CD14-positive monocyte (primary cell): ENCODE data around the gene ULK3. TPM values are rescaled to one million over a fixed set of nuclear protein-coding genes. Genes with fewer than 3 reads are reported as not detected.

Experiments used
- DNase-seq, 3 donors: peaks; one replicate each; pipeline ENCODE4 v3.0.0-alpha.2; 2011 to 2022
- H2AFZ ChIP-seq: 2 replicates; pipeline ENCODE4 v1.6.0; 2012; ENCODE audit warnings: mild to moderate bottlenecking, low read depth, low read length, inconsistent platforms; ENCODE audit not compliant: insufficient read depth, poor library complexity, severe bottlenecking
- H3K27ac ChIP-seq, 2 donors: 1 replicate in 1 of 2; 2 replicates in 1 of 2; pipeline ENCODE4 v1.5.1; 2012 to 2013; ENCODE audit warnings: low read length in 2 of 2, control low read depth in 1 of 2, inconsistent platforms in 1 of 2, low read depth in 1 of 2, mild to moderate bottlenecking in 1 of 2
- H3K27me3 ChIP-seq, 2 donors: one replicate each; pipeline versions ENCODE4 v1.6.0 to v1.6.1; 2011 to 2013; ENCODE audit warnings: low read length in 2 of 2; ENCODE audit not compliant: control insufficient read depth in 2 of 2, insufficient read depth in 2 of 2
- H3K36me3 ChIP-seq, 2 donors: replicated peaks in 1 of 2; 1 replicate in 1 of 2; 2 replicates in 1 of 2; pipeline versions ENCODE4 v1.5.1 to v1.6.1; 2012 to 2013; ENCODE audit warnings: low read length in 2 of 2, control low read depth in 1 of 2, inconsistent platforms in 1 of 2, mild to moderate bottlenecking in 1 of 2; ENCODE audit not compliant: insufficient read depth in 2 of 2, control insufficient read depth in 1 of 2
- H3K4me1 ChIP-seq, 2 donors: 1 replicate in 1 of 2; 2 replicates in 1 of 2; pipeline versions ENCODE4 v1.5.1 to v1.6.1; 2012 to 2013; ENCODE audit warnings: low read length in 2 of 2, control low read depth in 1 of 2, inconsistent platforms in 1 of 2, mild to moderate bottlenecking in 1 of 2, moderate library complexity in 1 of 2; ENCODE audit not compliant: insufficient read depth in 2 of 2, control insufficient read depth in 1 of 2
- H3K4me2 ChIP-seq: replicated peaks from 2 replicates; pipeline ENCODE3; 2012; ENCODE audit warnings: low read length, moderate library complexity, mild to moderate bottlenecking; ENCODE audit not compliant: poor library complexity, severe bottlenecking; ENCODE audit errors: extremely low read depth
- H3K4me3 ChIP-seq, 3 experiments: fragments of 200-600 bp in 1 of 3; sonication (generic) in 1 of 3; replicated peaks in 1 of 3; 1 replicate in 2 of 3; 2 replicates in 1 of 3; pipeline ENCODE4 v1.5.1; 2011 to 2013; ENCODE audit warnings: low read length in 3 of 3, mild to moderate bottlenecking in 3 of 3, control low read depth in 2 of 3, low read depth in 2 of 3, inconsistent platforms in 1 of 3, moderate library complexity in 1 of 3
- H3K79me2 ChIP-seq: 2 replicates; pipeline ENCODE4 v1.6.0; 2012; ENCODE audit warnings: mild to moderate bottlenecking, control low read depth, inconsistent platforms, low read length, moderate library complexity; ENCODE audit not compliant: insufficient read depth
- H3K9ac ChIP-seq: 2 replicates; pipeline ENCODE4 v1.6.0; 2017; ENCODE audit warnings: low read length, mild to moderate bottlenecking; ENCODE audit not compliant: insufficient read depth, poor library complexity, severe bottlenecking
- H3K9me3 ChIP-seq, 2 donors: replicated peaks in 1 of 2; 1 replicate in 1 of 2; 2 replicates in 1 of 2; pipeline versions ENCODE4 v1.5.1 to v1.6.1; 2012 to 2013; ENCODE audit warnings: low read length in 2 of 2, control low read depth in 1 of 2; ENCODE audit not compliant: control insufficient read depth in 1 of 2, insufficient read depth in 1 of 2
- H4K20me1 ChIP-seq: 2 replicates; pipeline ENCODE4 v1.6.0; 2012; ENCODE audit warnings: mild to moderate bottlenecking, low read length, control low read depth, moderate library complexity; ENCODE audit not compliant: insufficient read depth
- H3K27ac Mint-ChIP-seq, 7 donors: one replicate each; pipeline ENCODE4 v1.8.0; 2020; ENCODE audit warnings: mild to moderate bottlenecking in 7 of 7, mixed read lengths in 7 of 7, moderate library complexity in 6 of 7, inconsistent platforms in 2 of 7
- H3K27me3 Mint-ChIP-seq, 3 donors: one replicate each; pipeline ENCODE4 v1.8.0; 2021 to 2022; ENCODE audit warnings: low read depth in 3 of 3, mild to moderate bottlenecking in 3 of 3, mixed read lengths in 3 of 3, moderate library complexity in 3 of 3, inconsistent platforms in 1 of 3
- H3K36me3 Mint-ChIP-seq, 2 donors: one replicate each; pipeline ENCODE4 v1.8.0; 2020; ENCODE audit warnings: mixed read lengths in 2 of 2, inconsistent platforms in 1 of 2, mild to moderate bottlenecking in 1 of 2
- H3K4me1 Mint-ChIP-seq: one replicate; pipeline ENCODE4 v1.8.0; 2020; ENCODE audit warnings: mild to moderate bottlenecking, mixed read lengths
- H3K4me3 Mint-ChIP-seq, 2 donors: one replicate each; pipeline ENCODE4 v1.8.0; 2020; ENCODE audit warnings: mild to moderate bottlenecking in 2 of 2, mixed read lengths in 2 of 2, moderate library complexity in 1 of 2
- H3K9me3 Mint-ChIP-seq, 7 donors: one replicate each; pipeline ENCODE4 v1.8.0; 2020 to 2022; ENCODE audit warnings: mixed read lengths in 7 of 7, mild to moderate bottlenecking in 6 of 7, moderate library complexity in 6 of 7, inconsistent platforms in 2 of 7
- CTCF ChIP-seq: fragments of 200-600 bp; IDR thresholded peaks from one replicate; pipeline ENCODE4 v1.8.0; 2022; ENCODE audit warnings: antibody characterized with exemption, mild to moderate bottlenecking
- WGBS: methylation state at CpG from one replicate; pipeline ENCODE4 v1.1.5; 2013; ENCODE audit warnings: missing lambda C conversion rate; ENCODE audit not compliant: insufficient coverage; 5-methylcytosine and 5-hydroxymethylcytosine counted together
- intact Hi-C, 2 donors: fragments of 100-400 bp; cut with micrococcal nuclease; formaldehyde crosslinking; loops; one replicate each; pipeline versions ENCODE4 v1.15.0 to v1.15.1; 2023
- polyA plus RNA-seq, 3 donors: library from polyadenylated mRNA; depleted of rRNA in 1 of 3; unstranded in 2 of 3; stranded (reverse) in 1 of 3; fragments of 300-500 nt in 2 of 3; fragments of >200 nt in 1 of 3; fragmentation: Illumina TruSeq in 2 of 3; gene quantifications; 1 replicate in 2 of 3; 2 replicates in 1 of 3; pipeline ENCODE4 v1.2.3, GENCODE V29; 2012 to 2021

The ULK3 gene
- polyA plus RNA-seq, 3 donors: 9.4 to 58.7 (median 16.0) TPM

GRCh38 chr15:74787251-74788041, 55.5 kb downstream of the ULK3 start:
- Mint-ChIP-seq H3K4me1 (peaks cover 86% of the 10 kb centered on the region), H3K27me3 (peaks cover 0 to 2% (median 0%) of the 10 kb centered on the region in 3 donors), H3K36me3 (peaks cover 44 to 61% of the 10 kb centered on the region in 2 donors), H3K27ac (peak overlapping the region; percentile 99 to 100 (median 100)), H3K4me3 (peak overlapping the region; percentile 94 to 95), H3K9me3 (peaks cover 0 to 2% (median 0%) of the 10 kb centered on the region in 7 donors)
- Histone ChIP-seq H3K4me1 (peaks cover 91 to 95% of the 10 kb centered on the region in 2 donors), H3K79me2 (peaks cover 94% of the 10 kb centered on the region), H3K9me3 (no peaks in the 10 kb centered on the region), H2AFZ (no peak overlapping the region), H3K4me2 (peak overlapping the region; percentile 93), H3K27me3 (no peaks in the 10 kb centered on the region), H3K9ac (peak overlapping the region; percentile 76), H3K27ac (peak overlapping the region; percentile 96 to 97), H4K20me1 (peaks cover 20% of the 10 kb centered on the region), H3K36me3 (peaks cover 12 to 17% of the 10 kb centered on the region in 2 donors), H3K4me3 (peak overlapping the region in 2 of 3 experiments; percentile 46 to 100)
- peak; percentile 82 for TF ChIP-seq CTCF
- intact Hi-C loops: loop anchor here in 1 of 2 donors (2.0 kb wide), 1 partner anchor 17 kb away; no protein-coding TSS in a partner anchor
- WGBS: 0% methylated on average over 9 of the region's 13 CpGs
- DNase-seq: peak; percentile 92 to 96 (median 95)

- peak overlapping the region; percentile 93 for H3K4me2 ChIP-seq
- Mint-ChIP-seq H3K27ac (peak overlapping the region; percentile 99 to 100 (median 100)), H3K9me3 (peaks cover 0 to 2% (median 0%) of the 10 kb centered on the region in 7 donors), H3K4me3 (peak overlapping the region; percentile 86 to 95), H3K27me3 (peaks cover 0 to 2% (median 0%) of the 10 kb centered on the region in 3 donors), H3K36me3 (peaks cover 37 to 53% of the 10 kb centered on the region in 2 donors), H3K4me1 (peaks cover 78% of the 10 kb centered on the region)
- H3K79me2 ChIP-seq: peaks cover 88% of the 10 kb centered on the region
- intact Hi-C loops: loop anchor here in 1 of 2 donors (2.0 kb wide), 1 partner anchor 16 kb away; no protein-coding TSS in a partner anchor
- TF ChIP-seq CTCF: no peak
- H3K4me1 ChIP-seq: peaks cover 84 to 89% of the 10 kb centered on the region in 2 donors
- no peaks in the 10 kb centered on the region for H3K9me3 ChIP-seq
- H2AFZ ChIP-seq: no peak overlapping the region
- 0% methylated on average over 1 of the region's 7 CpGs for WGBS
- H3K27me3 ChIP-seq: no peaks in the 10 kb centered on the region
- peak overlapping the region; percentile 96 to 97 for H3K27ac ChIP-seq
- H3K36me3 ChIP-seq: peaks cover 7 to 10% of the 10 kb centered on the region in 2 donors
- H3K9ac ChIP-seq: peak overlapping the region; percentile 76
- peaks cover 14% of the 10 kb centered on the region for H4K20me1 ChIP-seq
- peak overlapping the region; percentile 0 to 100 (median 8) for H3K4me3 ChIP-seq
- peak; percentile 67 to 79 (median 72) for DNase-seq
These were observed 56.3 kb downstream of the ULK3 start for GRCh38 chr15:74786551-74787165.
